ENCODE data around the gene RETN. TPM values are rescaled to one million over a fixed set of nuclear protein-coding genes. Genes with fewer than 3 reads are reported as not detected.

Gene RETN
- total and polyA plus RNA-seq, 8 donors: 6.2 to 41.4 (median 9.6) TPM; not detected in 5

DNA sequence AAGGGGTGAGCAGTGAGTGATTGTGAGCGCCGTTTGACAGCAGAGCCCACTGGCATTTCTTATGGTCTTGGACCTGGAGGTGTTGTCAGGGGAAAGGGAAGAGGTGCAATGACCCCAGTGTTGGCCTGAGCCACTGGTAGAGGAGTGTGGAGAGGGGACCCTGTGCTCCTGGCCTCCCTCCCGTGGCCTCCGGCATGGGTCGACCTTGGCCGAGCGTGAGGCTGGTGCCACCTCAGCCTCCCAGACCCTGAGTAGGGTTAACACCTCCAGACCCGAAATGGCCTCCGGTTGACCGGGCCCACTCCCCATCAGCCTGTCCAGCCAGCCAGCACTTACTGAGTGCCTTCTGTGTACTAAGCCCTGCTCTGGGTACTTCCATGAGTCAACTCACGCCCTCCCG is 18.3 kb downstream of the RETN start:
- H3K27me3 ChIP-seq: peaks cover 0 to 20% (median 7%) of the 10 kb centered on the region in 3 donors
- no peaks in the 10 kb centered on the region for H3K9me3 ChIP-seq
- H3K27ac ChIP-seq: no peak overlapping the region
- H3K4me1 ChIP-seq: peaks cover 0 to 6% (median 4%) of the 10 kb centered on the region in 4 donors
- no peak for DNase-seq
- intact Hi-C loops (cut with DNase I; ENCODE audit: low total_unique reads): loop anchor here (10.0 kb wide), 1 partner anchor 112 kb away; no protein-coding TSS in a partner anchor
- no peak for TF ChIP-seq EP300 (IDR thresholded peaks at IDR 0.05)
- TF ChIP-seq POLR2AphosphoS5 (IDR thresholded peaks at IDR 0.05): no peak
- no peak for TF ChIP-seq POLR2A (IDR thresholded peaks at IDR 0.05)
- TF ChIP-seq, protein P1, sequence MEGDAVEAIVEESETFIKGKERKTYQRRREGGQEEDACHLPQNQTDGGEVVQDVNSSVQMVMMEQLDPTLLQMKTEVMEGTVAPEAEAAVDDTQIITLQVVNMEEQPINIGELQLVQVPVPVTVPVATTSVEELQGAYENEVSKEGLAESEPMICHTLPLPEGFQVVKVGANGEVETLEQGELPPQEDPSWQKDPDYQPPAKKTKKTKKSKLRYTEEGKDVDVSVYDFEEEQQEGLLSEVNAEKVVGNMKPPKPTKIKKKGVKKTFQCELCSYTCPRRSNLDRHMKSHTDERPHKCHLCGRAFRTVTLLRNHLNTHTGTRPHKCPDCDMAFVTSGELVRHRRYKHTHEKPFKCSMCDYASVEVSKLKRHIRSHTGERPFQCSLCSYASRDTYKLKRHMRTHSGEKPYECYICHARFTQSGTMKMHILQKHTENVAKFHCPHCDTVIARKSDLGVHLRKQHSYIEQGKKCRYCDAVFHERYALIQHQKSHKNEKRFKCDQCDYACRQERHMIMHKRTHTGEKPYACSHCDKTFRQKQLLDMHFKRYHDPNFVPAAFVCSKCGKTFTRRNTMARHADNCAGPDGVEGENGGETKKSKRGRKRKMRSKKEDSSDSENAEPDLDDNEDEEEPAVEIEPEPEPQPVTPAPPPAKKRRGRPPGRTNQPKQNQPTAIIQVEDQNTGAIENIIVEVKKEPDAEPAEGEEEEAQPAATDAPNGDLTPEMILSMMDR (IDR thresholded peaks at IDR 0.05): no peak
- H3K36me3 ChIP-seq: peaks cover 7 to 34% (median 31%) of the 10 kb centered on the region in 4 donors
- WGBS, 5 donors: 78 to 93% (median 85%) methylated on average over 7 to 12 of the region's 12 CpGs
- no peak overlapping the region for H3K4me3 ChIP-seq

DNA sequence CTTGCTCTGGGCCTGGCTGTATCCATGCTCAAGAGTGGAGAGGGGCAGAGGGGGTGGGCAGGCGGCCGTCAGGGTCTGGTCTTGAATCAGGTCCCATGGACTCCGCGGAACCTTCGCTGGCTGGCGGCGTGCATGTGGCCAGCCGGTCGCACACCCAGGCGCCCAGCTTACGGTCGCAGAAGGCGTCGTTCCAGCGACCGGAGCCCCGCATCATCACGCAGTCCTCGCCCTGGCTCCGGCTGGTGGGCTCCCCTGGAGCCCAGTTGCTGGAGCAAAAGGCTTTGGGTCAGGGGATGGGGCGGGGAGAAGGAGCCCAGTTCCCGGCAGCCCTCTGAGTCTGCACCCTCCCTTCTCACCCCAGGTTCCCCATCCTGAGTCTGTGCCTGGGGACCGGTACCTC is 20.3 kb downstream of the RETN start:
- no peak for DNase-seq
- intact Hi-C loops (cut with DNase I; ENCODE audit: low total_unique reads): loop anchor here (10.0 kb wide), 1 partner anchor 114 kb away; no protein-coding TSS in a partner anchor
- H3K4me3 ChIP-seq: no peak overlapping the region
- no peak overlapping the region for H3K27ac ChIP-seq
- peaks cover 0 to 20% (median 7%) of the 10 kb centered on the region in 3 donors for H3K27me3 ChIP-seq
- 14 to 41% (median 33%) methylated on average over 6 to 23 of the region's 23 CpGs for WGBS, 5 donors
- no peaks in the 10 kb centered on the region for H3K9me3 ChIP-seq
- H3K4me1 ChIP-seq: no peaks in the 10 kb centered on the region
- peaks cover 0 to 14% (median 11%) of the 10 kb centered on the region in 4 donors for H3K36me3 ChIP-seq
- TF ChIP-seq, protein P1 (IDR thresholded peaks at IDR 0.05): no peak
- TF ChIP-seq POLR2AphosphoS5 (IDR thresholded peaks at IDR 0.05): no peak
- no peak for TF ChIP-seq EP300 (IDR thresholded peaks at IDR 0.05)
- TF ChIP-seq POLR2A (IDR thresholded peaks at IDR 0.05): no peak

DNA sequence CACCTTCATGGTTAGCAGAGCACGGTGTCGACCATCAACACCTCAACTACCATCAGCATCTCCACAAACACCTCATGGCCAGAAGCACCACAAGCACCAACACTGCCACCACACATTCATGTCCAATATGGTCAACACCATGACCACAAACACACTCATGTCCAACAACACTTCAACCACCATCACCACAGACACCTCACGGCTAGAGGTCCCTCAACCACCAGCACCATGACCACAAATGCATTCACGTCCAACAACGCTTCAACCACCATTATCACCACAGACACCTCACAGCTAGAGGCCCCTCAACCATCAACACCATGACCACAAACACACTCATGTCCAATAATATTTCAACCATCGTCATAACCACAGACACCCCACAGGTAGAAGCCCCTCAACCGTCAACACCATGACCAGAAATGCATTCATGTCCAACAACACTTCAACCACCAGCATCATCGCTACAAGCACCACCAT is 22.0 kb downstream of the RETN start:
- H3K27me3 ChIP-seq: peaks cover 0 to 30% (median 7%) of the 10 kb centered on the region in 3 donors
- H3K27ac ChIP-seq: no peak overlapping the region
- H3K4me3 ChIP-seq: no peak overlapping the region
- 68 to 83% (median 74%) methylated on average over 8 of the region's 8 CpGs for WGBS, 5 donors
- intact Hi-C loops (cut with DNase I; ENCODE audit: low total_unique reads): no loop called here
- H3K36me3 ChIP-seq: no peaks in the 10 kb centered on the region
- TF ChIP-seq, protein P1 (IDR thresholded peaks at IDR 0.05): no peak
- no peaks in the 10 kb centered on the region for H3K9me3 ChIP-seq
- DNase-seq: no peak
- H3K4me1 ChIP-seq: no peaks in the 10 kb centered on the region

DNA sequence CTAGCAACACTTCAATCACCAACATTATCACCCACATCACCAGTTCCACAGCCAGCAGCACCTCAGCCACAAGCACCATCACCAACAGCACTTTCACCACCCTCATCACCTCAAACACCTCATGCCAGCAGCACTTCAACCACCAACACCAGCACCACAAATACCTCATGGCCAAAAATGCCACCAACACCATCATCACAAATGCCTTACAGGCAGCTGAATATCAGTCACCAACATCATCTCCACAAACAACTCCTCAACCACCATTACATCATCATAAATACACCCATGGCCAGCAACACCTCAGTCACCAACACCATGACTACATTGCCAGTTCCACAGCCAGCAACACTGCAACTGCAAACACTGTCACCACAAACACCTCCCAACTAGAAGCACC is 22.6 kb downstream of the RETN start:
- Histone ChIP-seq H3K27me3 (peaks cover 0 to 33% (median 10%) of the 10 kb centered on the region in 3 donors), H3K9me3 (no peaks in the 10 kb centered on the region), H3K36me3 (no peaks in the 10 kb centered on the region), H3K4me3 (no peak overlapping the region), H3K27ac (no peak overlapping the region), H3K4me1 (no peaks in the 10 kb centered on the region)
- no peak for TF ChIP-seq POLR2A (IDR thresholded peaks at IDR 0.05)
- TF ChIP-seq, protein P1 (IDR thresholded peaks at IDR 0.05): no peak
- TF ChIP-seq POLR2AphosphoS5 (IDR thresholded peaks at IDR 0.05): no peak
- TF ChIP-seq EP300 (IDR thresholded peaks at IDR 0.05): no peak
- intact Hi-C loops (cut with DNase I; ENCODE audit: low total_unique reads): no loop called here
- DNase-seq: no peak
